Psoas muscle (tissue), 8 donors: Measurements from ENCODE around the gene RHOH. TPM values are rescaled to one million over a fixed set of nuclear protein-coding genes. Genes with fewer than 3 reads are reported as not detected.
A peak's percentile ranks its signal among the peaks of the same experiment; 100 is the strongest.

Experiments
- ATAC-seq, 4 donors: fragments of 200-7000 bp; cut with Tn5 transposase; one replicate each; pipeline ENCODE4 v1.9.1; 2020; ENCODE audit warnings: moderate library complexity in 3 of 4, mild to moderate bottlenecking in 2 of 4
- DNase-seq, 2 donors: peaks; one replicate each; pipeline ENCODE4 v3.0.0-alpha.2; 2020
- H3K27ac ChIP-seq: fragments of 200-600 bp; one replicate; pipeline ENCODE4 v1.8.0; 2022
- H3K27me3 ChIP-seq, 3 donors: fragments of 200-600 bp in 1 of 3; one replicate each; pipeline versions ENCODE4 v1.6.1 to v1.8.0; 2013 to 2022; ENCODE audit warnings: low read length in 2 of 3, mild to moderate bottlenecking in 2 of 3, moderate library complexity in 1 of 3; ENCODE audit not compliant: insufficient read depth in 3 of 3
- H3K36me3 ChIP-seq, 2 donors: fragments of 200-600 bp in 1 of 2; one replicate each; pipeline versions ENCODE4 v1.6.1 to v1.8.0; 2013 to 2022; ENCODE audit warnings: low read depth in 1 of 2, mild to moderate bottlenecking in 1 of 2, moderate library complexity in 1 of 2; ENCODE audit not compliant: insufficient read depth in 1 of 2
- H3K4me1 ChIP-seq: fragments of 200-600 bp; one replicate; pipeline ENCODE4 v1.8.0; 2022
- H3K4me3 ChIP-seq: fragments of 200-600 bp; one replicate; pipeline ENCODE4 v1.8.0; 2022; ENCODE audit warnings: mild to moderate bottlenecking
- H3K9me3 ChIP-seq: fragments of 200-600 bp; one replicate; pipeline ENCODE4 v1.8.0; 2022
- CTCF ChIP-seq: fragments of 200-600 bp; IDR thresholded peaks from one replicate; pipeline ENCODE4 v1.8.0; 2022; ENCODE audit warnings: antibody characterized with exemption
- WGBS, 3 donors: extraction: QIAGEN DNeasy Blood & Tissue Kit; methylation state at CpG; one replicate each; pipeline versions ENCODE4 v1.1.6 to v1.1.7; 2013; 5-methylcytosine and 5-hydroxymethylcytosine counted together
- intact Hi-C, 2 donors: fragments of 100-400 bp; cut with DNase I; formaldehyde crosslinking; loops; one replicate each; pipeline versions ENCODE4 v1.11.0 to v1.14.2; 2022
- polyA plus RNA-seq, 3 donors: library from polyadenylated mRNA; stranded (reverse); fragments of 200-250 nt; gene quantifications; one replicate each; pipeline ENCODE4 v1.2.3, GENCODE V29; 2013
- total RNA-seq, 4 donors: library from RNA; stranded (reverse); fragmentation: NEBNext Ultra II Directional in 2 of 4; extraction: Animal tissue kit (Norgen Biotek cat#: 25700) in 2 of 4; gene quantifications; one replicate each; pipeline versions ENCODE4 v1.2.1 to v1.2.4, GENCODE V29; 2021 to 2023
- donor health status: healthy with polysubstance abuse.
- donor health status: DM: no; HTN: no; CAD: no; lungs with moderate emphysema.
- donor health status: Bipolar disorder and iron deficiency.
- donor health status: healthy.
- donor health status: DM: yes; HTN: yes; CAD: no.
- donor health status: DM: no; HTN: no; CAD: no.
- donor health status: DM: no; HTN: no; CAD: no.
- donor health status: DM: yes; HTN: yes; CAD: no.

The RHOH gene
- total and polyA plus RNA-seq, 7 donors = 0.04 to 0.68 (median 0.19) TPM; not detected in 1

GRCh38 chr4:40255393-40256281 is 58.8 kb downstream of the RHOH start:
- TF ChIP-seq CTCF = no peak

GRCh38 chr4:40256329-40256728 is 59.5 kb downstream of the RHOH start:
- no peak for ATAC-seq

More at GRCh38 chr4:40255393-40256281, 58.8 kb downstream of the RHOH start:
- Histone ChIP-seq H3K4me1 (no peaks in the 10 kb centered on the region), H3K4me3 (no peak overlapping the region), H3K36me3 (no peaks in the 10 kb centered on the region), H3K27me3 (no peaks in the 10 kb centered on the region), H3K9me3 (no peaks in the 10 kb centered on the region), H3K27ac (no peak overlapping the region)
- WGBS, 3 donors = 57 to 81% (median 69%) methylated on average over 3 of the region's 3 CpGs
- no peak for DNase-seq
- ATAC-seq = peak; percentile 41 to 73 (median 60)
- intact Hi-C loops = no loop called here

GRCh38 chr4:40256817-40257216 is 60.0 kb downstream of the RHOH start:
- ATAC-seq = no peak
- no peak overlapping the region for H3K4me3 ChIP-seq
- WGBS, 3 donors = 91 to 95% (median 92%) methylated on average over 3 of the region's 3 CpGs
- TF ChIP-seq CTCF = no peak
- intact Hi-C loops = no loop called here
- no peaks in the 10 kb centered on the region for H3K4me1 ChIP-seq
- no peaks in the 10 kb centered on the region for H3K27me3 ChIP-seq
- no peak overlapping the region for H3K27ac ChIP-seq
- H3K36me3 ChIP-seq = no peaks in the 10 kb centered on the region
- no peak for DNase-seq
- H3K9me3 ChIP-seq = no peaks in the 10 kb centered on the region

More at GRCh38 chr4:40256329-40256728, 59.5 kb downstream of the RHOH start:
- no peak for DNase-seq
- intact Hi-C loops = no loop called here
- no peaks in the 10 kb centered on the region for H3K27me3 ChIP-seq
- H3K4me3 ChIP-seq = no peak overlapping the region
- H3K36me3 ChIP-seq = no peaks in the 10 kb centered on the region
- no peaks in the 10 kb centered on the region for H3K4me1 ChIP-seq
- TF ChIP-seq CTCF = no peak
- 79 to 85% (median 85%) methylated on average over 5 of the region's 5 CpGs for WGBS, 3 donors
- H3K27ac ChIP-seq = no peak overlapping the region
- H3K9me3 ChIP-seq = no peaks in the 10 kb centered on the region

GRCh38 chr4:40258627-40259026 is 61.8 kb downstream of the RHOH start:
- no peak for ATAC-seq
- H3K27me3 ChIP-seq = no peaks in the 10 kb centered on the region
- H3K27ac ChIP-seq = no peak overlapping the region
- DNase-seq = no peak
- no peak for TF ChIP-seq CTCF
- intact Hi-C loops = no loop called here
- H3K4me1 ChIP-seq = no peaks in the 10 kb centered on the region
- H3K4me3 ChIP-seq = no peak overlapping the region
- H3K9me3 ChIP-seq = no peaks in the 10 kb centered on the region
- no peaks in the 10 kb centered on the region for H3K36me3 ChIP-seq
- WGBS, 3 donors = 43 to 49% (median 44%) methylated on average over 7 to 8 of the region's 8 CpGs
